ENCODE results near the gene MIAT. TPM values are rescaled to one million over a fixed set of nuclear protein-coding genes. Genes with fewer than 3 reads are reported as not detected.

Gene MIAT
- total and polyA plus RNA-seq, 9 of the 15 experiments (the other 6 are each of a cell fraction or from before 2014, with no cell fraction given) = 0.03 to 0.93 (median 0.34) TPM

GRCh38 chr22:26646158-26646557 lies 11.2 kb upstream of the MIAT start:
- Histone ChIP-seq H3K27me3 (ENCODE audit: control insufficient read depth in 2 of 2, insufficient read depth in 2 of 2, low read length in 2 of 2) (no peaks in the 10 kb centered on the region), H4K20me1 (replicated peaks; ENCODE audit: control insufficient read depth, insufficient read depth, low read length) (no peaks in the 10 kb centered on the region), H3K4me3 (no peak overlapping the region), H3K27ac (ENCODE audit: extremely low read depth, low read depth, low read length) (no peak overlapping the region), H3K4me2 (ENCODE audit: insufficient read depth, low read length) (peak overlapping the region; percentile 57; the same call in 1 of the 2 replicates), H3K79me2 (ENCODE audit: control insufficient read depth, insufficient read depth, low read length) (peaks cover 26% of the 10 kb centered on the region), H3K9ac (ENCODE audit: insufficient read depth in 1 of 2, low read depth in 2 of 2, low read length in 2 of 2) (no peak overlapping the region), H3K36me3 (ENCODE audit: control insufficient read depth, insufficient read depth, low read length) (no peaks in the 10 kb centered on the region), H2AFZ (ENCODE audit: low read depth, low read length) (no peak overlapping the region), H3K9me3 (replicated peaks; ENCODE audit: control insufficient read depth, insufficient read depth, low read depth, low read length) (no peaks in the 10 kb centered on the region), H3K4me1 (replicated peaks in 1 of 2; ENCODE audit: control insufficient read depth in 2 of 2, insufficient read depth in 2 of 2, low read length in 2 of 2) (peaks cover 27 to 38% of the 10 kb centered on the region in 2 experiments; a peak in 4 of 5 replicates), H3K9me1 (ENCODE audit: control insufficient read depth, insufficient read depth, low read length) (no peaks in the 10 kb centered on the region)
- DNase-seq (ENCODE audit: extremely low read depth in 1 of 4, low spot score in 3 of 4) = no peak
- CTCF ChIA-PET (ENCODE audit: low intra/inter-chr PET ratio) = no interaction called here
- intact Hi-C loops (cut with micrococcal nuclease) = no loop called here
- in situ Hi-C loops (cut with MboI) = no loop called here
- no TSS peak for BruUV-seq (replicated peaks)
- no peak for FAIRE-seq
- POLR2A ChIA-PET = no interaction called here
- 23% methylated on average over 5 of the region's 5 CpGs for WGBS (ENCODE audit: insufficient coverage, low coverage, missing lambda C conversion rate)
- no peak for TF ChIP-seq NFATC3 (IDR thresholded peaks at IDR 0.05)
- TF ChIP-seq, protein P1, sequence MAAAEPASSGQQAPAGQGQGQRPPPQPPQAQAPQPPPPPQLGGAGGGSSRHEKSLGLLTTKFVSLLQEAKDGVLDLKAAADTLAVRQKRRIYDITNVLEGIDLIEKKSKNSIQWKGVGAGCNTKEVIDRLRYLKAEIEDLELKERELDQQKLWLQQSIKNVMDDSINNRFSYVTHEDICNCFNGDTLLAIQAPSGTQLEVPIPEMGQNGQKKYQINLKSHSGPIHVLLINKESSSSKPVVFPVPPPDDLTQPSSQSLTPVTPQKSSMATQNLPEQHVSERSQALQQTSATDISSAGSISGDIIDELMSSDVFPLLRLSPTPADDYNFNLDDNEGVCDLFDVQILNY (CRISPR knock-in tag; IDR thresholded peaks at IDR 0.05) = no peak
- no peak for TF ChIP-seq ZNF561 (CRISPR knock-in tag; conservative IDR thresholded peaks at IDR 0.05)
- TF ChIP-seq THRA (IDR thresholded peaks at IDR 0.05) = no peak
- TF ChIP-seq CBFA2T2 (conservative IDR thresholded peaks at IDR 0.05) = no peak
- TF ChIP-seq AFF4 (CRISPR knock-in tag; IDR thresholded peaks at IDR 0.05) = no peak
- no peak for TF ChIP-seq HBP1 (CRISPR knock-in tag; IDR thresholded peaks at IDR 0.05)
- TF ChIP-seq GATAD2A (IDR thresholded peaks at IDR 0.05) = no peak
- ATAC-seq = no peak
